Upper lobe of left lung (tissue), 4 donors: ENCODE results near the gene PPP2R2D.

ENCODE experiments used
- CTCF ChIP-seq, 6 experiments: fragments of 450-650 bp in 4 of 6; fragments of 200-600 bp in 2 of 6; sonication (generic) in 2 of 6; IDR thresholded peaks; one replicate each; pipeline ENCODE4 v1.5.1; 2016 to 2019; ENCODE audit warnings: antibody characterized with exemption in 6 of 6
- POLR2A ChIP-seq, 4 donors: fragments of 450-650 bp; IDR thresholded peaks; one replicate each; pipeline ENCODE4 v1.5.1; 2016 to 2017; ENCODE audit warnings: antibody characterized with exemption in 4 of 4, mild to moderate bottlenecking in 2 of 4

- TF ChIP-seq CTCF (IDR thresholded peaks at IDR 0.05) (no peak), POLR2A (IDR thresholded peaks at IDR 0.05) (no peak)
Observed at GRCh38 chr10:131954356-131954965, 53.7 kb downstream of the PPP2R2D start.
